Fibroblast of lung (primary cell): ENCODE data around the gene STIM1. TPM values are rescaled to one million over a fixed set of nuclear protein-coding genes. Genes with fewer than 3 reads are reported as not detected.

Source experiments
- DNase-seq, 2 donors: peaks; one replicate each; pipeline versions ENCODE4 v3.0.0 to v3.0.0-alpha.2; 2010; ENCODE audit warnings: low read depth in 2 of 2
- H2AFZ ChIP-seq: 2 replicates; pipeline ENCODE4 v1.5.1; 2012; ENCODE audit warnings: low read length, control low read depth, inconsistent platforms
- H3K27ac ChIP-seq: 2 replicates; pipeline ENCODE4 v1.5.1; 2011; ENCODE audit warnings: low read length, control low read depth; ENCODE audit not compliant: insufficient read depth
- H3K27me3 ChIP-seq: 2 replicates; pipeline ENCODE4 v1.5.1; 2011; ENCODE audit warnings: mild to moderate bottlenecking, low read length; ENCODE audit not compliant: control insufficient read depth, insufficient read depth
- H3K36me3 ChIP-seq: 2 replicates; pipeline ENCODE4 v1.5.1; 2011; ENCODE audit warnings: low read length; ENCODE audit not compliant: control insufficient read depth, insufficient read depth
- H3K4me1 ChIP-seq: 2 replicates; pipeline ENCODE4 v1.5.1; 2011; ENCODE audit warnings: low read length; ENCODE audit not compliant: control insufficient read depth, insufficient read depth; ENCODE audit errors: extremely low read depth
- H3K4me2 ChIP-seq: 2 replicates; pipeline ENCODE4 v1.5.1; 2011; ENCODE audit warnings: low read length, control low read depth; ENCODE audit not compliant: insufficient read depth; ENCODE audit errors: extremely low read depth
- H3K4me3 ChIP-seq, 4 experiments: fragments of 200-600 bp in 1 of 4; sonication (generic) in 1 of 4; replicated peaks in 1 of 4; 2 replicates each; pipeline ENCODE4 v1.5.1; 2011 to 2016; ENCODE audit warnings: low read length in 4 of 4, low read depth in 3 of 4, mild to moderate bottlenecking in 3 of 4, control low read depth in 2 of 4, inconsistent platforms in 1 of 4, mixed read lengths in 1 of 4; ENCODE audit not compliant: insufficient read depth in 1 of 4; ENCODE audit errors: control extremely low read depth in 1 of 4
- H3K79me2 ChIP-seq: 2 replicates; pipeline ENCODE4 v1.5.1; 2012; ENCODE audit warnings: mild to moderate bottlenecking, low read length, inconsistent platforms; ENCODE audit not compliant: control insufficient read depth, insufficient read depth
- H3K9ac ChIP-seq: 2 replicates; pipeline ENCODE4 v1.5.1; 2011; ENCODE audit warnings: mild to moderate bottlenecking, low read length, control low read depth; ENCODE audit not compliant: insufficient read depth
- H3K9me3 ChIP-seq: 2 replicates; pipeline ENCODE4 v1.5.1; 2012; ENCODE audit warnings: low read depth, low read length; ENCODE audit not compliant: control insufficient read depth, insufficient read depth
- H4K20me1 ChIP-seq: 2 replicates; pipeline ENCODE4 v1.5.1; 2011; ENCODE audit warnings: low read length; ENCODE audit not compliant: control insufficient read depth, insufficient read depth; ENCODE audit errors: extremely low read depth
- CTCF ChIP-seq, 2 donors: IDR thresholded peaks in 1 of 2; conservative IDR thresholded peaks in 1 of 2; 1 replicate in 1 of 2; 2 replicates in 1 of 2; pipeline ENCODE4 v1.5.1; 2011 to 2012; ENCODE audit warnings: low read length in 2 of 2, control low read depth in 1 of 2, inconsistent platforms in 1 of 2, low read depth in 1 of 2, mild to moderate bottlenecking in 1 of 2
- EZH2 ChIP-seq: IDR thresholded peaks from 2 replicates; pipeline ENCODE4 v1.5.1; 2012; ENCODE audit warnings: low read length, control low read depth, mild to moderate bottlenecking; ENCODE audit errors: missing control alignments
- polyA plus RNA-seq, 2 donors: library from polyadenylated mRNA; depleted of rRNA in 1 of 2; stranded (reverse) in 1 of 2; unstranded in 1 of 2; fragments of >200 nt; gene quantifications; 2 replicates each; pipeline ENCODE4 v1.2.1, GENCODE V29; 2011 to 2012; ENCODE audit warnings: missing spikeins in 1 of 2
- total RNA-seq: library from RNA; depleted of rRNA; stranded (reverse); fragments of >200 nt; gene quantifications from 2 replicates; pipeline ENCODE4 v1.2.1, GENCODE V29; 2014

Gene STIM1
- total and polyA plus RNA-seq, 2 donors (not counting 1 experiment from before 2014, with no cell fraction given): 38.1 to 44.6 TPM

DNA sequence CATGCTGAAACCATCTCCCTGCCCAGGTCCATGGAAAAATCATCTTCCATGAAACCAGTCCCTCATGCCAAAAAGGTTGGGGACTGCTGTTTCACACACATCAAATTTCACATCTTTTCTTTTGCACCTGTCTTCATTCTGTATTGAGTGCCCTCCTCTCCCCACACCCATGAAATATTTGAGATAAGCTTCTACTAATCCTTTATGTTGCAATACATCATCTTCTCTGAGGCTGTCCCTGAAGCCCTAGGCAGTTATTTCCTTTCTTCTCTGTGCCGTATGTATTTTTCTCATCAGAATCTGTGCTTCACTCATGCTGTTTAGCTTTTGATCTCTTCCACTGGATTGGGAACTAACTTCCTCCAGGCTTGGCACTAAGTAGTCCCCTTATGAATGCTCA lies 199.2 kb downstream of the STIM1 start:
- Histone ChIP-seq H2AFZ (no peak overlapping the region), H3K4me3 (no peak overlapping the region), H3K4me1 (no peaks in the 10 kb centered on the region), H3K79me2 (no peaks in the 10 kb centered on the region), H3K36me3 (no peaks in the 10 kb centered on the region), H3K27me3 (no peaks in the 10 kb centered on the region), H4K20me1 (no peaks in the 10 kb centered on the region), H3K9me3 (no peaks in the 10 kb centered on the region), H3K9ac (no peak overlapping the region), H3K27ac (no peak overlapping the region), H3K4me2 (no peak overlapping the region)
- no peak for TF ChIP-seq EZH2
- no peak for TF ChIP-seq CTCF (conservative IDR thresholded peaks at IDR 0.05 in 1 of 2, IDR thresholded peaks at IDR 0.05 in 1 of 2; ENCODE audit: low read depth in 1 of 2, low read length in 2 of 2)
- DNase-seq: no peak

GRCh38 chr11:4059424-4059823 lies 204.0 kb downstream of the STIM1 start:
- no peak overlapping the region for H3K9ac ChIP-seq
- no peak for TF ChIP-seq CTCF (conservative IDR thresholded peaks at IDR 0.05 in 1 of 2, IDR thresholded peaks at IDR 0.05 in 1 of 2; ENCODE audit: low read depth in 1 of 2, low read length in 2 of 2)
- no peak for TF ChIP-seq EZH2

GRCh38 chr11:4060182-4060923 lies 204.9 kb downstream of the STIM1 start:
- no peak overlapping the region for H3K27ac ChIP-seq
- no peak overlapping the region for H3K4me3 ChIP-seq
- H3K79me2 ChIP-seq: no peaks in the 10 kb centered on the region
- DNase-seq: no peak
- no peaks in the 10 kb centered on the region for H3K36me3 ChIP-seq
- H3K4me2 ChIP-seq: no peak overlapping the region
- peaks cover 5% of the 10 kb centered on the region for H3K4me1 ChIP-seq
- H3K9me3 ChIP-seq: no peaks in the 10 kb centered on the region
- no peaks in the 10 kb centered on the region for H3K27me3 ChIP-seq
- no peak overlapping the region for H2AFZ ChIP-seq
- H4K20me1 ChIP-seq: no peaks in the 10 kb centered on the region
- no peak overlapping the region for H3K9ac ChIP-seq
- TF ChIP-seq CTCF (conservative IDR thresholded peaks at IDR 0.05 in 1 of 2, IDR thresholded peaks at IDR 0.05 in 1 of 2; ENCODE audit: low read depth in 1 of 2, low read length in 2 of 2): no peak
- no peak for TF ChIP-seq EZH2

More at GRCh38 chr11:4059424-4059823, 204.0 kb downstream of the STIM1 start:
- no peak for DNase-seq
- no peak overlapping the region for H2AFZ ChIP-seq
- no peaks in the 10 kb centered on the region for H4K20me1 ChIP-seq
- H3K4me3 ChIP-seq: no peak overlapping the region
- H3K36me3 ChIP-seq: no peaks in the 10 kb centered on the region
- no peaks in the 10 kb centered on the region for H3K79me2 ChIP-seq
- H3K27ac ChIP-seq: no peak overlapping the region
- H3K4me2 ChIP-seq: no peak overlapping the region
- H3K9me3 ChIP-seq: no peaks in the 10 kb centered on the region
- peaks cover 5% of the 10 kb centered on the region for H3K4me1 ChIP-seq
- no peaks in the 10 kb centered on the region for H3K27me3 ChIP-seq
